GM12878 (cell line): Measurements from ENCODE around the gene POMT2. TPM values are rescaled to one million over a fixed set of nuclear protein-coding genes. Genes with fewer than 3 reads are reported as not detected.

Source experiments
- ATAC-seq: fragments of 200-7000 bp; cut with Tn5 transposase; 3 replicates; pipeline ENCODE4 v1.9.1; 2020; ENCODE audit warnings: mild to moderate bottlenecking, moderate library complexity
- BruUV-seq: library from RNA; stranded (reverse); fragments of 400-500 nt; replicated peaks from 2 replicates; lab custom pipeline; 2021; lab: Mats Ljungman, UMichigan
- CTCF ChIA-PET: fragments of 300-600 bp; sonication (Branson Sonifier 250); formaldehyde crosslinking; extraction: SDS; loops from one replicate; lab custom pipeline; 2021; ENCODE audit warnings: inconsistent platforms; lab: Yijun Ruan, JAX
- POLR2A ChIA-PET: fragments of 350-600 bp; formaldehyde crosslinking; extraction: SDS; loops from one replicate; lab custom pipeline; 2021; ENCODE audit warnings: inconsistent platforms; lab: Charles Lee
- RAD21 ChIA-PET: fragments of 300-600 bp; sonication (Branson Sonifier 250); formaldehyde crosslinking; loops from one replicate; lab custom pipeline; 2023; ENCODE audit warnings: antibody characterized with exemption; ENCODE audit not compliant: unreplicated experiment; lab: Charles Lee
- SMC1A ChIA-PET: fragments of 300-600 bp; sonication (Branson Sonifier 250); formaldehyde crosslinking; loops from one replicate; lab custom pipeline; 2023; ENCODE audit not compliant: unreplicated experiment, uncharacterized antibody; lab: Charles Lee
- DNase-seq: peaks from one replicate; pipeline ENCODE4 v3.0.0-alpha.2; 2011; ENCODE audit warnings: low read depth, low spot score
- FAIRE-seq: peaks from 3 replicates; lab custom pipeline; 2011; peaks lifted over from hg19 to GRCh38; lab: Jason Lieb, UNC
- H2AFZ ChIP-seq: 2 replicates; pipeline ENCODE4 v1.6.0; 2011; ENCODE audit warnings: low read depth, low read length, control low read depth; ENCODE audit not compliant: control insufficient read depth
- H3K27ac ChIP-seq: 2 replicates; pipeline ENCODE4 v1.5.1; 2011; ENCODE audit warnings: control low read depth; ENCODE audit not compliant: control insufficient read depth, insufficient read depth
- H3K27me3 ChIP-seq, 2 experiments: replicated peaks in 1 of 2; 2 replicates each; pipeline versions ENCODE4 v1.6.0 to v1.6.1; 2011; ENCODE audit warnings: low read length in 1 of 2; ENCODE audit not compliant: control insufficient read depth in 2 of 2, insufficient read depth in 2 of 2
- H3K36me3 ChIP-seq, 2 experiments: 2 replicates each; pipeline ENCODE4 v1.5.1; 2011; ENCODE audit warnings: low read length in 1 of 2; ENCODE audit not compliant: control insufficient read depth in 2 of 2, insufficient read depth in 2 of 2
- H3K4me1 ChIP-seq: 2 replicates; pipeline ENCODE4 v1.6.1; 2011; ENCODE audit warnings: mild to moderate bottlenecking, low read length, moderate library complexity, mixed read lengths; ENCODE audit not compliant: control insufficient read depth, insufficient read depth
- H3K4me2 ChIP-seq: 2 replicates; pipeline ENCODE4 v1.6.0; 2011; ENCODE audit warnings: control low read depth; ENCODE audit not compliant: control insufficient read depth, insufficient read depth
- H3K4me3 ChIP-seq: fragments of 200-600 bp; sonication (generic); 2 replicates; pipeline ENCODE4 v1.5.1; 2016
- H3K79me2 ChIP-seq: 2 replicates; pipeline ENCODE4 v1.6.0; 2011; ENCODE audit warnings: low read length; ENCODE audit not compliant: control insufficient read depth, insufficient read depth
- H3K9ac ChIP-seq: 2 replicates; pipeline ENCODE4 v1.8.0; 2011; ENCODE audit warnings: low read length, control low read depth, mixed read lengths; ENCODE audit not compliant: control insufficient read depth, insufficient read depth
- H3K9me3 ChIP-seq: replicated peaks from 3 replicates; pipeline ENCODE4 v1.5.1; 2011; ENCODE audit warnings: mild to moderate bottlenecking, low read length; ENCODE audit not compliant: control insufficient read depth, insufficient read depth
- H4K20me1 ChIP-seq: 2 replicates; pipeline ENCODE4 v1.6.0; 2011; ENCODE audit not compliant: control insufficient read depth, insufficient read depth
- CHD1 ChIP-seq: IDR thresholded peaks from 2 replicates; pipeline ENCODE4 v1.6.1; 2012; ENCODE audit warnings: low read depth, low read length, improper control_type of control experiment
- E2F4 ChIP-seq: IDR thresholded peaks from 2 replicates; pipeline ENCODE4 v1.6.1; 2012; ENCODE audit warnings: low read depth, low read length, improper control_type of control experiment
- EED ChIP-seq: sonication (generic); IDR thresholded peaks from 2 replicates; pipeline ENCODE4 v1.6.1; 2016; ENCODE audit warnings: antibody characterized with exemption, low read depth
- KAT2A ChIP-seq: conservative IDR thresholded peaks from 2 replicates; pipeline ENCODE4 v1.6.1; 2011; ENCODE audit warnings: low read depth, low read length; ENCODE audit not compliant: control insufficient read depth
- MAX ChIP-seq: IDR thresholded peaks from 2 replicates; pipeline ENCODE4 v1.6.1; 2012; ENCODE audit warnings: low read depth, low read length, improper control_type of control experiment
- MTA2 ChIP-seq: fragments of 450-650 bp; IDR thresholded peaks from 2 replicates; pipeline ENCODE4 v1.6.1; 2016; ENCODE audit warnings: low read depth, mild to moderate bottlenecking, moderate library complexity
- MYC ChIP-seq: IDR thresholded peaks from 2 replicates; pipeline ENCODE4 v1.6.1; 2011; ENCODE audit warnings: mild to moderate bottlenecking, low read length, moderate library complexity, inconsistent platforms; ENCODE audit not compliant: insufficient read depth, insufficient replicate concordance, insufficient read length, severe bottlenecking
- NFIC ChIP-seq: IDR thresholded peaks from 2 replicates; pipeline ENCODE4 v1.6.1; 2012; ENCODE audit warnings: low read depth, mild to moderate bottlenecking, inconsistent platforms, low read length, moderate library complexity
- POLR2A ChIP-seq: IDR thresholded peaks from 2 replicates; pipeline ENCODE4 v1.6.1; 2011; ENCODE audit warnings: low read depth, mild to moderate bottlenecking, low read length
- POLR2AphosphoS5 ChIP-seq: IDR thresholded peaks from 2 replicates; pipeline ENCODE4 v1.6.1; 2011; ENCODE audit warnings: mild to moderate bottlenecking, low read length, inconsistent platforms
- SRF ChIP-seq, 2 experiments: IDR thresholded peaks; 2 replicates each; pipeline ENCODE4 v1.6.1; 2011; ENCODE audit warnings: low read depth in 2 of 2, low read length in 2 of 2, mild to moderate bottlenecking in 1 of 2, moderate library complexity in 1 of 2
- TBL1XR1 ChIP-seq: IDR thresholded peaks from 2 replicates; pipeline ENCODE4 v1.6.1; 2012; ENCODE audit warnings: low read depth, low read length, improper control_type of control experiment
- ZZZ3 ChIP-seq: IDR thresholded peaks from 2 replicates; pipeline ENCODE4 v1.6.1; 2011; ENCODE audit warnings: low read depth; ENCODE audit not compliant: control insufficient read depth, insufficient read length
- whole genome bisulfite sequencing: methylation state at CpG from one replicate; pipeline ENCODE4 v1.1.6; 2016; ENCODE audit warnings: low lambda C conversion rate; ENCODE audit not compliant: insufficient replicate concordance, insufficient coverage; ENCODE audit errors: missing lambda C conversion rate; 5-methylcytosine and 5-hydroxymethylcytosine counted together
- in situ Hi-C: fragments of 300-500 bp; cut with MboI; formaldehyde crosslinking; loops from 9 replicates; pipeline ENCODE4 v1.14.3; 2018; ENCODE audit warnings: mixed read lengths
- intact Hi-C: fragments of 100-400 bp; cut with micrococcal nuclease; formaldehyde crosslinking; loops from one replicate; pipeline ENCODE4 v1.14.2; 2022; ENCODE audit not compliant: unreplicated experiment
- polyA plus RNA-seq, 11 experiments: library from polyadenylated mRNA; depleted of rRNA in 4 of 11; unstranded in 6 of 11; stranded (reverse) in 5 of 11; fragments of >200 nt; fragmentation: Nextera tagmentation in 4 of 11; fragmentation: Illumina TruSeq in 1 of 11; extraction: Ambion mirVana in 4 of 11; extraction: Trizol in 1 of 11; gene quantifications; 1 replicate in 1 of 11; 2 replicates in 10 of 11; pipeline versions ENCODE4 v1.2.1 to v1.2.3, GENCODE V29; 2011 to 2016; ENCODE audit warnings: inconsistent platforms in 2 of 11, missing spikeins in 2 of 11, low read depth in 1 of 11
- total RNA-seq, 4 experiments: library from RNA; depleted of rRNA in 3 of 4; stranded (reverse); fragments of >200 nt in 3 of 4; fragmentation: Illumina TruSeq in 1 of 4; extraction: Trizol in 1 of 4; gene quantifications; 2 replicates each; pipeline versions ENCODE4 v1.2.1 to v1.2.3, GENCODE V29; 2013 to 2021

POMT2 gene
- total and polyA plus RNA-seq, 10 of the 15 experiments (the other 5 are each of a cell fraction or from before 2014, with no cell fraction given) = 0.23 to 13.9 (median 6.5) TPM

GRCh38 chr14:77251870-77252269, 68.8 kb downstream of the POMT2 start:
- BruUV-seq = no TSS peak
- RAD21 ChIA-PET = no interaction called here
- Histone ChIP-seq H3K4me1 (no peaks in the 10 kb centered on the region), H3K9me3 (no peaks in the 10 kb centered on the region), H3K36me3 (no peaks in the 10 kb centered on the region), H3K27ac (no peak overlapping the region), H3K79me2 (no peaks in the 10 kb centered on the region), H3K4me2 (no peak overlapping the region), H4K20me1 (no peaks in the 10 kb centered on the region), H3K9ac (no peak overlapping the region), H2AFZ (no peak overlapping the region), H3K4me3 (no peak overlapping the region), H3K27me3 (no peaks in the 10 kb centered on the region)
- DNase-seq = no peak
- intact Hi-C loops (no loop called here), in situ Hi-C loops (no loop called here)
- CTCF ChIA-PET = no interaction called here
- SMC1A ChIA-PET = no interaction called here
- ATAC-seq = no peak
- TF ChIP-seq NFIC = no peak
- no peak for TF ChIP-seq MTA2
- no peak for TF ChIP-seq POLR2A
- TF ChIP-seq POLR2AphosphoS5 = no peak
- TF ChIP-seq ZZZ3 = no peak
- TF ChIP-seq TBL1XR1 = no peak
- no peak for TF ChIP-seq E2F4
- TF ChIP-seq EED = no peak
- no peak for TF ChIP-seq MYC
- no peak for TF ChIP-seq SRF (IDR thresholded peaks at IDR 0.05; ENCODE audit: low read depth in 2 of 2, low read length in 2 of 2)
- TF ChIP-seq MAX = no peak
- TF ChIP-seq KAT2A = no peak
- TF ChIP-seq CHD1 = no peak
- no peak for FAIRE-seq
- WGBS = 58% methylated on average over 11 of the region's 11 CpGs
- POLR2A ChIA-PET = no interaction called here
